IPS DF 4.7 (cell line): ENCODE measurements around the gene PHLDB2.

Source experiments
- DNase-seq: peaks from one replicate; pipeline ENCODE4 v3.0.0-alpha.2; 2013; ENCODE audit warnings: low spot score; ENCODE audit errors: extremely low read depth

Gene PHLDB2

GRCh38 chr3:111993038-111993437 is 134.0 kb downstream of the PHLDB2 start:
- DNase-seq, result no peak

- DNase-seq, result no peak
These were observed 139.8 kb downstream of the PHLDB2 start, which contains the start of gene TAGLN3 for GRCh38 chr3:111998636-111999483. Gene TAGLN3 (plus strand): TSS chr3:111998922. CDS start chr3:111999423, 501 bp downstream.

- DNase-seq, result no peak
These were observed 140.6 kb downstream of the PHLDB2 start for GRCh38 chr3:111999484-112000324.

- DNase-seq, result no peak
These were observed 141.3 kb downstream of the PHLDB2 start for GRCh38 chr3:112000367-112000771.

- DNase-seq, result no peak
These were observed 141.9 kb downstream of the PHLDB2 start for GRCh38 chr3:112000966-112001365.

GRCh38 chr3:112001526-112001925 is 142.5 kb downstream of the PHLDB2 start:
- DNase-seq, result no peak

GRCh38 chr3:112002096-112002971 is 143.3 kb downstream of the PHLDB2 start:
- DNase-seq, result no peak

GRCh38 chr3:112003321-112004080 is 144.4 kb downstream of the PHLDB2 start:
- no peak for DNase-seq

GRCh38 chr3:112004187-112004586 is 145.1 kb downstream of the PHLDB2 start:
- no peak for DNase-seq

- no peak for DNase-seq
These were observed 145.6 kb downstream of the PHLDB2 start for GRCh38 chr3:112004669-112005068.

GRCh38 chr3:112005091-112005672 is 146.1 kb downstream of the PHLDB2 start:
- DNase-seq, result no peak

- DNase-seq, result no peak
These were observed 148.6 kb downstream of the PHLDB2 start for GRCh38 chr3:112007633-112008032.

GRCh38 chr3:112009670-112010069 is 150.6 kb downstream of the PHLDB2 start:
- DNase-seq, result no peak

GRCh38 chr3:112010636-112011035 is 151.6 kb downstream of the PHLDB2 start:
- DNase-seq, result no peak

GRCh38 chr3:112011376-112011940 is 152.4 kb downstream of the PHLDB2 start:
- no peak for DNase-seq

GRCh38 chr3:112012205-112012992 is 153.3 kb downstream of the PHLDB2 start:
- DNase-seq, result no peak

GRCh38 chr3:112013058-112013783 is 154.2 kb downstream of the PHLDB2 start:
- DNase-seq, result no peak

- DNase-seq, result no peak
These were observed 154.7 kb downstream of the PHLDB2 start for GRCh38 chr3:112013784-112014143.
